ENCODE measurements around the gene TNFAIP3. TPM values are rescaled to one million over a fixed set of nuclear protein-coding genes. Genes with fewer than 3 reads are reported as not detected.
"Not testable (repeated sequence)": the region's sequence is repeated elsewhere in the genome, so short reads cannot be mapped to it uniquely, and the experiment has no call there.

TNFAIP3 gene
- total and polyA plus RNA-seq, 7 experiments from 2014 or later: 66.6 to 2,915 (median 140) TPM

GRCh38 chr6:137838090-137838489, 29.0 kb upstream of the TNFAIP3 start:
- peaks cover 7 to 76% (median 39%) of the 10 kb centered on the region in 11 donors for H3K9me3 Mint-ChIP-seq
- H3K4me3 Mint-ChIP-seq; intact Hi-C loops (cut with micrococcal nuclease); POLR2A ChIA-PET; H3K36me3 ChIP-seq (ENCODE audit: control insufficient read depth in 2 of 3, insufficient read depth in 3 of 3, low read length in 3 of 3); H3K9me3 ChIP-seq (ENCODE audit: control insufficient read depth in 2 of 3, low read length in 3 of 3); H3K27ac Mint-ChIP-seq; H3K27me3 Mint-ChIP-seq; H3K4me1 ChIP-seq (ENCODE audit: control insufficient read depth in 2 of 2, insufficient read depth in 2 of 2, low read length in 2 of 2); H3K4me3 ChIP-seq (ENCODE audit: low read length); H3K27ac ChIP-seq (ENCODE audit: low read depth, low read length); CTCF ChIA-PET; DNase-seq; ATAC-seq; H3K27me3 ChIP-seq (ENCODE audit: control insufficient read depth in 2 of 2, insufficient read depth in 2 of 2, low read length in 2 of 2): not testable (repeated sequence)
- peaks cover 13 to 61% (median 17%) of the 10 kb centered on the region in 5 donors for H3K36me3 Mint-ChIP-seq
- peaks cover 0 to 11% (median 2%) of the 10 kb centered on the region in 7 donors for H3K4me1 Mint-ChIP-seq

GRCh38 chr6:137838597-137838996, 28.5 kb upstream of the TNFAIP3 start:
- CTCF ChIA-PET: not testable (repeated sequence)

GRCh38 chr6:137839076-137839475, 28.0 kb upstream of the TNFAIP3 start:
- H3K27ac Mint-ChIP-seq: no peak overlapping the region
- DNase-seq (no peak), ATAC-seq (no peak)
- POLR2A ChIA-PET: no interaction called here
- CTCF ChIA-PET: no interaction called here
- no peaks in the 10 kb centered on the region for H3K36me3 ChIP-seq (ENCODE audit: control insufficient read depth in 2 of 3, insufficient read depth in 3 of 3, low read length in 3 of 3)
- H3K4me1 Mint-ChIP-seq: peaks cover 0 to 11% (median 4%) of the 10 kb centered on the region in 7 donors
- no peaks in the 10 kb centered on the region for H3K27me3 ChIP-seq (ENCODE audit: control insufficient read depth in 2 of 2, insufficient read depth in 2 of 2, low read length in 2 of 2)
- no peaks in the 10 kb centered on the region for H3K4me1 ChIP-seq (ENCODE audit: control insufficient read depth in 2 of 2, insufficient read depth in 2 of 2, low read length in 2 of 2)
- H3K27ac ChIP-seq (ENCODE audit: low read depth, low read length): no peak overlapping the region
- H3K27me3 Mint-ChIP-seq: no peaks in the 10 kb centered on the region
- peaks cover 7 to 70% (median 41%) of the 10 kb centered on the region in 11 donors for H3K9me3 Mint-ChIP-seq
- H3K4me3 ChIP-seq (ENCODE audit: low read length): no peak overlapping the region
- peaks cover 16 to 65% (median 27%) of the 10 kb centered on the region in 5 donors for H3K36me3 Mint-ChIP-seq
- H3K4me3 Mint-ChIP-seq: no peak overlapping the region
- intact Hi-C loops (cut with micrococcal nuclease): no loop called here
- H3K9me3 ChIP-seq (ENCODE audit: control insufficient read depth in 2 of 3, low read length in 3 of 3): peaks cover 0 to 9% (median 4%) of the 10 kb centered on the region in 3 experiments

More at GRCh38 chr6:137838597-137838996, 28.5 kb upstream of the TNFAIP3 start:
- peaks cover 7 to 74% (median 41%) of the 10 kb centered on the region in 11 donors for H3K9me3 Mint-ChIP-seq
- H3K36me3 ChIP-seq (ENCODE audit: control insufficient read depth in 2 of 3, insufficient read depth in 3 of 3, low read length in 3 of 3); POLR2A ChIA-PET; DNase-seq; H3K27me3 ChIP-seq (ENCODE audit: control insufficient read depth in 2 of 2, insufficient read depth in 2 of 2, low read length in 2 of 2); H3K27ac ChIP-seq (ENCODE audit: low read depth, low read length); ATAC-seq; intact Hi-C loops (cut with micrococcal nuclease); H3K9me3 ChIP-seq (ENCODE audit: control insufficient read depth in 2 of 3, low read length in 3 of 3); H3K27me3 Mint-ChIP-seq; H3K4me1 ChIP-seq (ENCODE audit: control insufficient read depth in 2 of 2, insufficient read depth in 2 of 2, low read length in 2 of 2); H3K4me3 Mint-ChIP-seq; H3K4me3 ChIP-seq (ENCODE audit: low read length): not testable (repeated sequence)
- H3K4me1 Mint-ChIP-seq: peaks cover 0 to 11% (median 3%) of the 10 kb centered on the region in 7 donors
- H3K27ac Mint-ChIP-seq: peak overlapping the region in 1 of 9 donors; percentile 32
- peaks cover 14 to 64% (median 22%) of the 10 kb centered on the region in 5 donors for H3K36me3 Mint-ChIP-seq

- Mint-ChIP-seq H3K27ac (peak overlapping the region in 2 of 9 donors; percentile 27 to 34), H3K4me1 (peaks cover 0 to 9% (median 5%) of the 10 kb centered on the region in 7 donors), H3K27me3 (no peaks in the 10 kb centered on the region), H3K36me3 (peaks cover 16 to 64% (median 31%) of the 10 kb centered on the region in 5 donors), H3K9me3 (peaks cover 7 to 63% (median 40%) of the 10 kb centered on the region in 11 donors), H3K4me3 (no peak overlapping the region)
- Histone ChIP-seq H3K4me1 (ENCODE audit: control insufficient read depth in 2 of 2, insufficient read depth in 2 of 2, low read length in 2 of 2) (no peaks in the 10 kb centered on the region), H3K4me3 (ENCODE audit: low read length) (no peak overlapping the region), H3K27me3 (ENCODE audit: control insufficient read depth in 2 of 2, insufficient read depth in 2 of 2, low read length in 2 of 2) (no peaks in the 10 kb centered on the region), H3K9me3 (ENCODE audit: control insufficient read depth in 2 of 3, low read length in 3 of 3) (peaks cover 0 to 9% (median 4%) of the 10 kb centered on the region in 3 experiments), H3K27ac (ENCODE audit: low read depth, low read length) (no peak overlapping the region), H3K36me3 (ENCODE audit: control insufficient read depth in 2 of 3, insufficient read depth in 3 of 3, low read length in 3 of 3) (no peaks in the 10 kb centered on the region)
- CTCF ChIA-PET: interaction anchor here (0.8 kb wide), 1 partner anchor 13 kb away, joined by 3 read pairs; no protein-coding TSS in a partner anchor
- DNase-seq (no peak), ATAC-seq (no peak)
- POLR2A ChIA-PET: interaction anchor here (0.8 to 1.2 kb wide), 3 partner anchors 15 to 26 kb away, joined by 3 to 4 read pairs (median 3); no protein-coding TSS in a partner anchor
- intact Hi-C loops (cut with micrococcal nuclease): no loop called here
Observed at GRCh38 chr6:137840252-137840651, 26.8 kb upstream of the TNFAIP3 start.

- H3K4me1 Mint-ChIP-seq: peaks cover 0 to 9% (median 0%) of the 10 kb centered on the region in 7 donors
Observed at GRCh38 chr6:137843211-137843610, 23.8 kb upstream of the TNFAIP3 start.

GRCh38 chr6:137844327-137844726, 22.7 kb upstream of the TNFAIP3 start:
- H3K4me3 Mint-ChIP-seq; H3K9me3 ChIP-seq (ENCODE audit: control insufficient read depth in 2 of 3, low read length in 3 of 3); DNase-seq; intact Hi-C loops (cut with micrococcal nuclease); H3K4me1 Mint-ChIP-seq; H3K27me3 ChIP-seq (ENCODE audit: control insufficient read depth in 2 of 2, insufficient read depth in 2 of 2, low read length in 2 of 2); POLR2A ChIA-PET; H3K27me3 Mint-ChIP-seq; CTCF ChIA-PET; ATAC-seq; H3K4me3 ChIP-seq (ENCODE audit: low read length); H3K27ac ChIP-seq (ENCODE audit: low read depth, low read length); H3K36me3 ChIP-seq (ENCODE audit: control insufficient read depth in 2 of 3, insufficient read depth in 3 of 3, low read length in 3 of 3); H3K27ac Mint-ChIP-seq; H3K4me1 ChIP-seq (ENCODE audit: control insufficient read depth in 2 of 2, insufficient read depth in 2 of 2, low read length in 2 of 2): not testable (repeated sequence)
- Mint-ChIP-seq H3K36me3 (peaks cover 3 to 47% (median 25%) of the 10 kb centered on the region in 5 donors), H3K9me3 (peaks cover 3 to 38% (median 24%) of the 10 kb centered on the region in 11 donors)

More at GRCh38 chr6:137843211-137843610, 23.8 kb upstream of the TNFAIP3 start:
- Mint-ChIP-seq H3K36me3 (peaks cover 12 to 57% (median 25%) of the 10 kb centered on the region in 5 donors), H3K4me3 (no peak overlapping the region), H3K27me3 (no peaks in the 10 kb centered on the region), H3K27ac (peak overlapping the region in 2 of 9 donors; percentile 28 to 60), H3K9me3 (peaks cover 7 to 48% (median 33%) of the 10 kb centered on the region in 11 donors)
- ChIA-PET POLR2A (no interaction called here), CTCF (interaction anchor here (0.6 kb wide), 1 partner anchor 15 kb away, joined by 4 read pairs; no protein-coding TSS in a partner anchor)
- DNase-seq: no peak
- Histone ChIP-seq H3K4me3 (ENCODE audit: low read length) (no peak overlapping the region), H3K27ac (ENCODE audit: low read depth, low read length) (no peak overlapping the region), H3K36me3 (ENCODE audit: control insufficient read depth in 2 of 3, insufficient read depth in 3 of 3, low read length in 3 of 3) (no peaks in the 10 kb centered on the region), H3K9me3 (ENCODE audit: control insufficient read depth in 2 of 3, low read length in 3 of 3) (peaks cover 0 to 9% (median 4%) of the 10 kb centered on the region in 3 experiments), H3K27me3 (ENCODE audit: control insufficient read depth in 2 of 2, insufficient read depth in 2 of 2, low read length in 2 of 2) (no peaks in the 10 kb centered on the region), H3K4me1 (ENCODE audit: control insufficient read depth in 2 of 2, insufficient read depth in 2 of 2, low read length in 2 of 2) (no peaks in the 10 kb centered on the region)
- ATAC-seq: no peak
- intact Hi-C loops (cut with micrococcal nuclease): no loop called here

DNA sequence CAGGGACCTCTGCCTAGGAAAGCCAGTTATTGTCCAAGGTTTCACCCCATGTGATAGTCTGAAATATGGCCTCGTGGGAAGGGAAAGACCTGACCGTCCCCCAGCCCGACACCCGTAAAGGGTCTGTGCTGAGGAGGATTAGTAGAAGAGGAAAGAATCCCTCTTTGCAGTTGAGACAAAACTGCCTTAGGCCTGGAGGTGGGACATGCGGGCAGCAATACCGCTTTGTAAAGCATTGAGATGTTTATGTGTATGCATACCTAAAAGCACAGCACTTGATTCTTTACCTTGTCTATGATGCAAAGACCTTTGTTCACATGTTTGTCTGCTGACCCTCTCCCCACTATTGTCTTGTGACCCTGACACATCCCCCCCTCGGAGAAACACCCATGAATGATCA, 22.3 kb upstream of the TNFAIP3 start:
- H3K4me1 Mint-ChIP-seq; ATAC-seq; intact Hi-C loops (cut with micrococcal nuclease); POLR2A ChIA-PET; H3K27ac Mint-ChIP-seq; H3K4me1 ChIP-seq (ENCODE audit: control insufficient read depth in 2 of 2, insufficient read depth in 2 of 2, low read length in 2 of 2); H3K27ac ChIP-seq (ENCODE audit: low read depth, low read length); DNase-seq; CTCF ChIA-PET; H3K27me3 ChIP-seq (ENCODE audit: control insufficient read depth in 2 of 2, insufficient read depth in 2 of 2, low read length in 2 of 2); H3K4me3 ChIP-seq (ENCODE audit: low read length); H3K36me3 ChIP-seq (ENCODE audit: control insufficient read depth in 2 of 3, insufficient read depth in 3 of 3, low read length in 3 of 3); H3K9me3 ChIP-seq (ENCODE audit: control insufficient read depth in 2 of 3, low read length in 3 of 3); H3K4me3 Mint-ChIP-seq; H3K27me3 Mint-ChIP-seq: not testable (repeated sequence)
- Mint-ChIP-seq H3K36me3 (peaks cover 3 to 42% (median 25%) of the 10 kb centered on the region in 5 donors), H3K9me3 (peaks cover 3 to 34% (median 23%) of the 10 kb centered on the region in 11 donors)

All from naive thymus-derived CD4-positive, alpha-beta T cell (primary cell).